Kidney epithelial cell (primary cell): ENCODE measurements around the gene PHF2. TPM values are rescaled to one million over a fixed set of nuclear protein-coding genes. Genes with fewer than 3 reads are reported as not detected.

Experiments used
- DNase-seq: peaks from one replicate; pipeline ENCODE4 v3.0.0-alpha.2; 2010; ENCODE audit warnings: low read depth
- H3K27me3 ChIP-seq: 2 replicates; pipeline ENCODE4 v1.6.0; 2011; ENCODE audit warnings: low read length; ENCODE audit not compliant: control insufficient read depth, insufficient read depth
- H3K36me3 ChIP-seq: 2 replicates; pipeline ENCODE4 v1.5.1; 2011; ENCODE audit warnings: low read length; ENCODE audit not compliant: control insufficient read depth, insufficient read depth
- H3K4me3 ChIP-seq: 2 replicates; pipeline ENCODE4 v1.5.1; 2011; ENCODE audit warnings: low read depth, mild to moderate bottlenecking, control low read depth, low read length
- CTCF ChIP-seq: IDR thresholded peaks from 2 replicates; pipeline ENCODE4 v1.5.1; 2011; ENCODE audit warnings: mild to moderate bottlenecking, moderate library complexity, low read length, control low read depth, inconsistent platforms; ENCODE audit not compliant: insufficient read depth, poor library complexity, severe bottlenecking
- total RNA-seq: library from RNA; depleted of rRNA; stranded (reverse); fragments of >200 nt; gene quantifications from 2 replicates; pipeline ENCODE4 v1.2.3, GENCODE V29; 2015

Gene PHF2
- total RNA-seq, 1 donor from 2014 or later, result 20.4 TPM

DNA sequence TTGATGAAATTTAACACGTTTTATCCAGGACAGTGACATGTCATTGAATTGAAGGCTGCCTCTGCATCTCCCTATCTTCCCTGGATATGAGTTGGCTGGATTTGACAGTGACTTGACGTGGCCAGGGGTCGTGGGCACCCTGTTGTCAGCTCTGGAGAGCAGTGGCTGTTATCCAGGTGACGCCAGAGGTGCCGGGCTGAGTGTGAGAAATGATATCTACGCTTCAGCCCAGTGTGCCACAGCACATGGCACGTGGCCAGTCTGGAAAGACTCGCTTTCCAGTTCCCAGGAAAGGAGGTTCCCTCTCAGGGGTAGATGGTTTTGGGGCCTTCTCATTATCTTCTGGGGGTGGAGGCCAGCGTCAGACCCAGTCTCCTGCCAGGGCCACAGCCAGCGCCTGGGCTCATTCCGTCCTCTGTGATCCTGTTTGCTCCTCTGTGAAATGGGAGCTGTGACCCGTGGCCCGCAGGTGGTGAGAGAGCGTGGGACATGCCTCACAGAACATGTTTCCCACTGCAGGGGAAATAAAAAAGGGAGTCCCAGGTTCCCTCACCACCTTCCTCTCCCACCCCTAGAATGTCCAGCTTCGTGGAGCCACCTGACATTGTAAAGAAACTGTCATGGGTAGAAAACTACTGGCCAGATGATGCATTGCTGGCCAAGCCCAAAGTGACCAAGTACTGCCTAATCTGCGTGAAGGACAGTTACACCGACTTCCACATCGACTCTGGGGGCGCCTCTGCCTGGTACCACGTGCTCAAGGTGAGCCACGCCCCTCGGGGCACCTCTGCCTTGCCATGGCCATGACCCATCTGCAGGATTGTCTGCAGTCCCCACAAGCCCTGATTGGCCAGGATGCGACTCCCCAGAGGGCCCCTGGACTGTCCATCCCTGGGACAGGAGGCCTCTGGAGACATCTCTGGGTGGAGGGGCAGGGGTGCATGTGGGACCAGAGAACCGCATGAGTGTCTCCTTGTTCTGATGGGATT is 76.5 kb downstream of the PHF2 start:
- no peak for DNase-seq
- Histone ChIP-seq H3K27me3 (no peaks in the 10 kb centered on the region), H3K36me3 (peaks cover 13% of the 10 kb centered on the region), H3K4me3 (no peak overlapping the region)
- no peak for TF ChIP-seq CTCF

- peaks cover 13% of the 10 kb centered on the region for H3K36me3 ChIP-seq
- H3K4me3 ChIP-seq, result no peak overlapping the region
- no peaks in the 10 kb centered on the region for H3K27me3 ChIP-seq
- no peak for TF ChIP-seq CTCF
- DNase-seq, result no peak
These were observed 77.4 kb downstream of the PHF2 start for GRCh38 chr9:93653760-93654159.

DNA sequence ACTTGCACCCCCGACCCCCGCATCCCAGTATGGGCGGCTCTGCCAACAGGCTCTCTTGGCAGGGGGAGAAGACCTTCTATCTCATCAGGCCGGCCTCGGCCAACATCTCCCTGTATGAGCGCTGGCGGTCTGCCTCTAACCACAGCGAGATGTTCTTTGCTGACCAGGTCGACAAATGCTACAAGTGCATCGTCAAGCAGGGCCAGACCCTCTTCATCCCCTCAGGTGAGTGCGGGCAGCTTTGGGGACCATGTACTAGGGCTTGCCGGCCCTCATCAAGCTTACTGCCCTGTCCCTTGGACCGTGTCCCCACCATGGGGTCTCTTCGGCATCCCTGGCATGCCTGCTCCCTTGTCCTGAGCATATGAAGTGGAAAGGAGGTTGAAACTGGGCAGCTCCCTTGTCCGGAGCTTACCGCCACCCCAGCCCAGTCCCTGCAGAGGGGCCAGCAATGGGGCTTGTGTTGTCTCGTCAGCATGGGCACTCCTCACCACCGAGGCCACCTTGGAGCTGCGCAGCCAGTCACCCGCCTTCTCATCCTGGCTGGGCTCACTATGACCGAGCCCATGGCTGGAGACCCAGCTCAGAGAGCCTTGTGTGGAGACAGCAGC is 78.1 kb downstream of the PHF2 start:
- no peaks in the 10 kb centered on the region for H3K27me3 ChIP-seq
- H3K36me3 ChIP-seq, result peaks cover 11% of the 10 kb centered on the region
- no peak for TF ChIP-seq CTCF
- DNase-seq, result no peak
- H3K4me3 ChIP-seq, result no peak overlapping the region

GRCh38 chr9:93655621-93656425 is 79.4 kb downstream of the PHF2 start:
- no peak for TF ChIP-seq CTCF
- Histone ChIP-seq H3K36me3 (peaks cover 4% of the 10 kb centered on the region), H3K4me3 (no peak overlapping the region), H3K27me3 (no peaks in the 10 kb centered on the region)
- DNase-seq, result no peak

DNA sequence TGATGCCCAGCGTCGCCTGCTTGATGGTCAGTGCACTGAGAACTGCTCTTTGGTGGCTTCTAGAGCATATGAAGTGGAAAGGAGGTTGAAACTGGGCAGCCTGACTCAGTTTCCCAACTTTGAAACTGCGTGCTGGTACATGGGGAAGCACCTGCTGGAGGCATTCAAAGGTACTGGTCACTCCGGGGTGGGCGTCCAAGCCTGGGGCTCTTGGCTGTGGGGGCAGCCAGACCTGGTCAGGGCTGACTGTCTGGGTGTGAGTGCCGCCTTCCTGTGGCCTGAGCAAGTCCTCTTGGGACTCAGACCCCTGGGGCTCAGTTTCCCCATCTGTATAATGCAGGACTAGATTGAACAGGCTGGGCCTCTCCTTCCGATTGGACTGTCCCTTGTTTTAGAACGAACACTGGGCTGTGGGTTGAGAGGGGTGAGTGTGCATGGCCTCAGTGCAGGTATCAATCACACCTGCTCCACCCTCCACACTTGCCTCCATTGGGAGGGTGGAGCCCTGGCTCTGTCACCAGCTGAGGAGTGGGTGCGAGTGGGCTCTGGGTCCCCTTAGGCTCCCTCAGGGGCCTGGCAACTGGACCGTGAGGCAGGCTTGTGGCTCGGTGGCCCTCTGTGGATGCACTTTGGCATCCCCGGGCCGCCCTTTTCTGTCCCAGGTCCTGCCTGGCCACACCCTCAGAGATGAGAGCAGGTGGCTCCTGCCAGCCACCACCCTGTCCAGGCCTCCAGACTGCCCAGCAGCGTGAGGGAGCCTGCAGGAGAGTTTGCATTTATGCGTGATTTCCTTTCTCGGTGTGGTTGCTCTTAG is 80.2 kb downstream of the PHF2 start:
- Histone ChIP-seq H3K4me3 (no peak overlapping the region), H3K36me3 (peaks cover 4% of the 10 kb centered on the region), H3K27me3 (no peaks in the 10 kb centered on the region)
- no peak for TF ChIP-seq CTCF
- no peak for DNase-seq
